K562 (cell line): ENCODE measurements around the gene AFF3.

Experiments used
- ARID4B ChIP-seq: sonication (generic); formaldehyde crosslinking; IDR thresholded peaks from 2 replicates; pipeline ENCODE4 v1.8.0; 2022; ENCODE audit warnings: mild to moderate bottlenecking, missing genetic modification reagents
- CREB1 ChIP-seq, 2 experiments: sonication (generic) in 1 of 2; formaldehyde crosslinking in 1 of 2; IDR thresholded peaks; 2 replicates each; pipeline versions ENCODE4 v1.6.1 to v1.8.0; 2012 to 2022; ENCODE audit warnings: inconsistent platforms in 1 of 2, mild to moderate bottlenecking in 1 of 2, missing genetic modification reagents in 1 of 2, moderate library complexity in 1 of 2
- CTCF ChIP-seq, 3 experiments: IDR thresholded peaks in 2 of 3; conservative IDR thresholded peaks in 1 of 3; 2 replicates each; pipeline ENCODE4 v1.5.1; 2011 to 2012; ENCODE audit warnings: low read length in 3 of 3, mild to moderate bottlenecking in 3 of 3, control low read depth in 2 of 3, improper control_type of control experiment in 1 of 3, inconsistent platforms in 1 of 3, low read depth in 1 of 3, mixed read lengths in 1 of 3, moderate library complexity in 1 of 3; ENCODE audit not compliant: insufficient read depth in 2 of 3
- FOXM1 ChIP-seq, 2 experiments: fragments of 450-650 bp in 1 of 2; sonication (generic) in 1 of 2; formaldehyde crosslinking in 1 of 2; IDR thresholded peaks; 2 replicates each; pipeline versions ENCODE4 v1.6.1 to v1.9.0; 2017 to 2022; ENCODE audit warnings: low read depth in 2 of 2, mild to moderate bottlenecking in 2 of 2, missing genetic modification reagents in 1 of 2, moderate library complexity in 1 of 2
- JUN ChIP-seq, 2 experiments: sonication (generic) in 1 of 2; formaldehyde crosslinking in 1 of 2; IDR thresholded peaks; 2 replicates each; pipeline versions ENCODE4 v1.6.1 to v1.8.0; 2012 to 2022; ENCODE audit warnings: borderline replicate concordance in 2 of 2, mild to moderate bottlenecking in 2 of 2, improper control_type of control experiment in 1 of 2, low read depth in 1 of 2, low read length in 1 of 2, missing genetic modification reagents in 1 of 2
- MBD1 ChIP-seq: fragments of 250-450 bp; sonication (Bioruptor Pico); IDR thresholded peaks from 2 replicates; pipeline ENCODE4 v1.8.0; 2022; ENCODE audit warnings: inconsistent platforms
- MTA3 ChIP-seq: fragments of 450-650 bp; formaldehyde crosslinking; IDR thresholded peaks from 2 replicates; pipeline ENCODE4 v1.6.1; 2017; ENCODE audit warnings: mild to moderate bottlenecking, borderline replicate concordance
- MYC ChIP-seq, 2 experiments: fragments of 250-450 bp in 1 of 2; sonication (Bioruptor Pico) in 1 of 2; IDR thresholded peaks; 2 replicates each; pipeline versions ENCODE4 v1.5.1 to v1.6.1; 2012 to 2021; ENCODE audit warnings: low read depth in 2 of 2, borderline replicate concordance in 1 of 2, improper control_type of control experiment in 1 of 2, low read length in 1 of 2, mild to moderate bottlenecking in 1 of 2, moderate library complexity in 1 of 2
- NFRKB ChIP-seq: fragments of 450-650 bp; IDR thresholded peaks from 2 replicates; pipeline ENCODE4 v1.6.1; 2016; ENCODE audit warnings: low read depth
- NRF1 ChIP-seq, 2 experiments: fragments of 450-650 bp; IDR thresholded peaks in 1 of 2; conservative IDR thresholded peaks in 1 of 2; 2 replicates each; pipeline ENCODE4 v1.6.1; 2014; ENCODE audit warnings: mild to moderate bottlenecking in 2 of 2
- POLR2A ChIP-seq: fragments of 450-650 bp; conservative IDR thresholded peaks from 2 replicates; pipeline ENCODE4 v1.6.1; 2016
- SPI1 ChIP-seq: IDR thresholded peaks from 2 replicates; pipeline ENCODE4 v1.6.1; 2011; ENCODE audit warnings: low read depth, low read length, control low read depth, borderline replicate concordance
- ZNF239 ChIP-seq: fragments of 250-450 bp; sonication (Bioruptor Pico); IDR thresholded peaks from 2 replicates; pipeline ENCODE4 v1.4.0; 2020; ENCODE audit warnings: mild to moderate bottlenecking

- TF ChIP-seq MTA3: no peak
- TF ChIP-seq CTCF (IDR thresholded peaks at IDR 0.05 in 2 of 3, conservative IDR thresholded peaks at IDR 0.05 in 1 of 3; ENCODE audit: insufficient read depth in 2 of 3, low read depth in 1 of 3, low read length in 3 of 3): no peak
- TF ChIP-seq FOXM1 (IDR thresholded peaks at IDR 0.05; ENCODE audit: low read depth): no peak
- TF ChIP-seq FOXM1 (CRISPR knock-in tag; IDR thresholded peaks at IDR 0.05; ENCODE audit: low read depth): no peak
- TF ChIP-seq CREB1 (IDR thresholded peaks at IDR 0.05): no peak
- TF ChIP-seq CREB1 (CRISPR knock-in tag; IDR thresholded peaks at IDR 0.05): no peak
- TF ChIP-seq POLR2A: no peak
- no peak for TF ChIP-seq NRF1 (conservative IDR thresholded peaks at IDR 0.05 in 1 of 2, IDR thresholded peaks at IDR 0.05 in 1 of 2)
- no peak for TF ChIP-seq ZNF239 (CRISPR knock-in tag)
- no peak for TF ChIP-seq JUN (IDR thresholded peaks at IDR 0.05; ENCODE audit: borderline replicate concordance, low read depth, low read length)
- no peak for TF ChIP-seq JUN (CRISPR knock-in tag; IDR thresholded peaks at IDR 0.05; ENCODE audit: borderline replicate concordance)
- TF ChIP-seq ARID4B (CRISPR knock-in tag): no peak
- TF ChIP-seq MYC (IDR thresholded peaks at IDR 0.05; ENCODE audit: low read depth, low read length): no peak
- no peak for TF ChIP-seq MYC (CRISPR knock-in tag; IDR thresholded peaks at IDR 0.05; ENCODE audit: borderline replicate concordance, low read depth)
- no peak for TF ChIP-seq SPI1
- no peak for TF ChIP-seq MBD1 (CRISPR knock-in tag)
- TF ChIP-seq NFRKB: no peak
Observed at GRCh38 chr2:99571533-99571932, 570.9 kb downstream of the AFF3 start.
